ENCODE data around the gene SKIDA1. TPM values are rescaled to one million over a fixed set of nuclear protein-coding genes. Genes with fewer than 3 reads are reported as not detected.

The SKIDA1 gene
- total RNA-seq, 1 experiment from 2014 or later, result 1.8 TPM

DNA sequence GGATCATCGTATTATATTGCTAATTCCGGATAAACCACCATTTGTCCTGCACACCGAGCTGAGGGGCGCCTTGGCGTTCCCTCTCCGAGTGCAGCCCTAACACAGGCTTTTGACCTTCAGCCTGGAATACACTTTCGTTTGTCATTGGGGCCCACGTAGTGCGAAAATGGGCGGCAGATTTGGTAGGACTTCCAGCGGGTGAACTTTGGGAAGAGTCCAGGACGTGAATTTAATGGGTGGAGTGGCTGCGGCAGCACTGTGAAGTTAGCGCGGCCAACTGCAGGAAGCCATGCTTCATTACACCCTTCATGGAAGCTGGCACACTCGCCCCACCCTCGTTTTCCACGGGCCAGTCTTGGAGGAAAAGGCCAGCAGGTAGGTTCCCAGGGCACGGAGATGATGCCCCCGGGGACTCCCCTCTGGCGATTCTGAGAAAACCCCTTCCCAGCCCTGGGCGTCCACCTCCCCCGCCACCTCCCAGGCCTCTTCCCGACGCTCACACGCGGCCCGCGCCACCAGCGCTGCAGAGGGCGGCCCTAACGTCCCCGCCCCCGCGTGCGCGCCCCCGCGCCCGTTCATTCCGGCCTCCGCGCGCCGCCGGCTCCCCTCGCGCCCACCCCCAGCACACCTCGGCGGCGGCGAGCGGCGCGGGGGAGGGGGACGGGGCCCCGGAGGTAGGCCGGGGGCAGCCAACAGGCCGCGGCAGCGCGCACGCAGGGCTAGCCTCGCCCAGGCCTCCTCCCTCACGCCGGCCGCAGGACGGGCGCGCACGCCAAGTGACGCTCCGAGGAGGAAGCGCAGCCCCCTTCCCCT lies 8.2 kb upstream of the SKIDA1 start, which contains the start of gene MLLT10:
MLLT10 (plus strand) TSS at position 766 of the 813 bp plus-strand sequence. CDS start 413 bp downstream, outside the sequence.
- Histone ChIP-seq H3K9me3 (replicated peaks) (no peaks in the 10 kb centered on the region), H3K27me3 (no peaks in the 10 kb centered on the region), H3K4me3 (peak within 1 kb of the TSS; percentile 64), H3K36me3 (peaks cover 8% of the 10 kb centered on the region), H3K4me1 (peaks cover 23% of the 10 kb centered on the region), H3K27ac (peak within 1 kb of the TSS; percentile 94)
- peak; percentile 94 to 95 for DNase-seq

- Histone ChIP-seq H3K27me3 (no peaks in the 10 kb centered on the region), H3K27ac (peak overlapping the region; percentile 94), H3K9me3 (replicated peaks) (no peaks in the 10 kb centered on the region), H3K4me3 (peak overlapping the region; percentile 64), H3K4me1 (peaks cover 23% of the 10 kb centered on the region), H3K36me3 (peaks cover 4% of the 10 kb centered on the region)
- DNase-seq, result peak in 1 of 2 experiments; percentile 18
These were observed 7.4 kb upstream of the SKIDA1 start for GRCh38 chr10:21532694-21533466.

- H3K27ac ChIP-seq, result peak overlapping the region; percentile 25; the same call in 1 of the 2 replicates
These were observed 5.7 kb upstream of the SKIDA1 start for GRCh38 chr10:21531164-21531563.

DNA sequence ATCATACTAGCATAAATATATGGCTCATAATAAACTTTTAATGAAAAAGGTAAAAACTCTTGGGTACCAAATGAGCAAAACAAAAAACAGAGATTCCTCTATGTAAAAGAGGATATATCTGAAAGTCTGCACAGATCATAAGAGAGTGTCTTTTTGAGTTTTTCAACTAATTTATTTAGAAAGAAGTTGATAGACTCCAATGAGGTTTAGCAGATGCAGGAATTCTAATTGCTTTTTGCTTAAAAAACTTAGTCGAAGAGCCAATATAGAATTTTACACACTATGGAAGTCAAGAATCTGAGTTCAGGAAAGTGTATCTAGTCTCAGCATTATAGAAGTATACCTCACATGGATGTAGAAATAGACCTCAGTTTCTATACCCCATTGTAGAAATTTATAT lies 5.2 kb upstream of the SKIDA1 start:
- Histone ChIP-seq H3K4me3 (no peak overlapping the region), H3K27ac (no peak overlapping the region), H3K9me3 (replicated peaks) (no peaks in the 10 kb centered on the region), H3K27me3 (no peaks in the 10 kb centered on the region), H3K36me3 (no peaks in the 10 kb centered on the region; the same call in 1 of the 2 replicates), H3K4me1 (peaks cover 23% of the 10 kb centered on the region)
- DNase-seq, result peak in 1 of 2 experiments; percentile 19

More at GRCh38 chr10:21531164-21531563, 5.7 kb upstream of the SKIDA1 start:
- peaks cover 23% of the 10 kb centered on the region for H3K4me1 ChIP-seq
- no peaks in the 10 kb centered on the region for H3K9me3 ChIP-seq (replicated peaks)
- H3K4me3 ChIP-seq, result no peak overlapping the region
- H3K36me3 ChIP-seq, result no peaks in the 10 kb centered on the region; the same call in 1 of the 2 replicates
- no peaks in the 10 kb centered on the region for H3K27me3 ChIP-seq
- peak in 1 of 2 experiments; percentile 30 for DNase-seq

DNA sequence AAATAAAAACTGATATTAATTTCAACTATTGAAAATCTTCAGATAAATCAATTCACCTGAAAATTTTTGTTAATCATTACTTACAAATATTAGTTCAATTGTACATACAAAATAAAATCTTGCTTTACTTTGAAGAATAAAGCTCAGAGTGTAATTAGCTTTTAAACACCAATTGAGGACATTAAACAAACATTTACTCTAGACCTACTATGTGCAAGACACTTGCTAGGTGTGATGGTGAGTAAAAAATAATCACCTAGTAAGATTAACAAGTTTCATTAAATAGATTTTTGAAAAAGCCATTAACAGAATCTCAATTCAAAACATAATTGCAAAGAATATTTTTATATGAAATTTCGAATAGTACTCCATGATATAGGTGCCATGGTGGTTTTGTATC lies 4.7 kb upstream of the SKIDA1 start:
- no peak for DNase-seq

DNA sequence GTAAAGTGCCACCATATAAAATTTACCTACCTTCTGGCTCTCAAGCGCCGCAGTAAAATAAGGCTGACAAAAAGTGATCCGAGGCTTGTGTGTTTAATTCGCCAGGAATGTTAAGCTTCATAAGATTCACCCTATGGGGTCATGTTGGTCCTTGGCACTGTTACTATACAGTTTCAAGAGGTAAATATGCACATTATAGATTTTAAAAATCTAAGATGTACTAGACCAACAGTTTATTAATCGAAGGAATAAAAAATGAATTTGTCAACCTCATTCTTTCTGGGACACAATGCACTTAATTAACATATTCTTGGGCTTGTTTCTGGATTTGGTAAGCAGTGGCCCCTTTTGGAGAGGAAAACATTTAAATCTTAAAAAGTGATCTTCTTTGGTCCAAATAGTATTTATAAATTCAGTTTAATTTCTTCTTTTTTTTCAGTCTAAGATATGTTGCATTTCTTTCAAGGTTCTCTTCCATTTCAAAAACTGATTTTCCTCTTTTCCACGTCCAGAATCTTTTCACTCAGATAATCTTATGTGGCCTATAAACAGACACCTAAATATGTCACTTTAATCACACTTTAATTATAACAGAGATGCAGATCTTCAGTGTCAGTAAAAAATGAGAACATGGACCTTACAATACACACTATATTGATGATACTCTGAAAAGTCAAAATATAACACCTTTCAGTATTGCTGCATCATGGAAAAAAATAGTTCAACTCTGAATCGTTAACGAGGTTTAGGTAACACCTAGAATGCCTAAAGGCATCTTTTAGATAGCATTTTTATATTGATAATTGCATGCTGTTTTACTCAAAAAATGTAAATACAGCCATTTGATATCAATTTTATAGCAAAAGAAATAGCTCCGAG lies 3.8 kb upstream of the SKIDA1 start:
- Histone ChIP-seq H3K4me3 (peak overlapping the region; percentile 70), H3K4me1 (peaks cover 23% of the 10 kb centered on the region), H3K27ac (peak overlapping the region; percentile 99), H3K9me3 (replicated peaks) (no peaks in the 10 kb centered on the region), H3K36me3 (no peaks in the 10 kb centered on the region), H3K27me3 (no peaks in the 10 kb centered on the region)
- peak in 1 of 2 experiments; percentile 58 for DNase-seq

More for the DNA sequence above, 4.7 kb upstream of the SKIDA1 start:
- Histone ChIP-seq H3K9me3 (replicated peaks) (no peaks in the 10 kb centered on the region), H3K27ac (no peak overlapping the region), H3K4me3 (no peak overlapping the region), H3K36me3 (no peaks in the 10 kb centered on the region), H3K4me1 (peaks cover 23% of the 10 kb centered on the region), H3K27me3 (no peaks in the 10 kb centered on the region)

GRCh38 chr10:21528236-21529031 lies 3.0 kb upstream of the SKIDA1 start:
- Histone ChIP-seq H3K27me3 (no peaks in the 10 kb centered on the region), H3K9me3 (replicated peaks) (no peaks in the 10 kb centered on the region), H3K4me3 (peak overlapping the region; percentile 70), H3K4me1 (peaks cover 24% of the 10 kb centered on the region), H3K27ac (peak overlapping the region; percentile 99), H3K36me3 (no peaks in the 10 kb centered on the region)
- peak in 1 of 2 experiments; percentile 49 for DNase-seq

DNA sequence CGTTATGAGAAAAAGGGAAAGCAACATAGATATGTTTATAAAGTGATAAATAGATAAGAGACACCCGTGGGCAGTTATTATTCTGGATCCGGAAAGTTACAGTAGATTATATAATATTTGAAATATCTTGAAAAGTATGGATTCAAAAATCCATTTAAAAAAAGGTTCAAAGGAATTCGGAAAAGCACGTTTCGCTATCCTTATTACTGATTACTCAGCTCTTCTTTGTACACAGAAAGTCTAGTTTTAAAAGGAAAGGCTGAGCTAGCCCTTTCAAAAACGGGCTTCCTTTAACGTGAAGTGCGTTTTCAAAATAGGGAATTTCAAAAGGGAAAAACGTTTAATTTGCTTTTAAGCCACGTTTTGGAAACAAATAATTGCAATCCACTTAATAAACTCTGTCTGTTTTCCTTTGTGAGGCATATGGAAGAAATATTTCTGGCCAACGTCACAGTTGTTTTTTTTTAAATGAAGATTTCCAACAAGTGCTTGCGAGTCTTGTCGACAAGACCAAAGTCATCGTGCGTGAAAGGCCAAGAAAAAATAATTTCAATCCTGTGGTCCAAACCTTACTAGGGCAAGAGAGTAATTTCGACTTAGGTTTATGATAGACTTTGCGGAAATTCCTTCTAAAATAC lies 2.2 kb upstream of the SKIDA1 start:
- peaks cover 29% of the 10 kb centered on the region for H3K4me1 ChIP-seq
- H3K27me3 ChIP-seq, result no peaks in the 10 kb centered on the region
- peak overlapping the region; percentile 99 for H3K27ac ChIP-seq
- H3K4me3 ChIP-seq, result peak overlapping the region; percentile 70
- no peaks in the 10 kb centered on the region for H3K9me3 ChIP-seq (replicated peaks)
- peak in 1 of 2 experiments; percentile 52 for DNase-seq
- H3K36me3 ChIP-seq, result no peaks in the 10 kb centered on the region

DNA sequence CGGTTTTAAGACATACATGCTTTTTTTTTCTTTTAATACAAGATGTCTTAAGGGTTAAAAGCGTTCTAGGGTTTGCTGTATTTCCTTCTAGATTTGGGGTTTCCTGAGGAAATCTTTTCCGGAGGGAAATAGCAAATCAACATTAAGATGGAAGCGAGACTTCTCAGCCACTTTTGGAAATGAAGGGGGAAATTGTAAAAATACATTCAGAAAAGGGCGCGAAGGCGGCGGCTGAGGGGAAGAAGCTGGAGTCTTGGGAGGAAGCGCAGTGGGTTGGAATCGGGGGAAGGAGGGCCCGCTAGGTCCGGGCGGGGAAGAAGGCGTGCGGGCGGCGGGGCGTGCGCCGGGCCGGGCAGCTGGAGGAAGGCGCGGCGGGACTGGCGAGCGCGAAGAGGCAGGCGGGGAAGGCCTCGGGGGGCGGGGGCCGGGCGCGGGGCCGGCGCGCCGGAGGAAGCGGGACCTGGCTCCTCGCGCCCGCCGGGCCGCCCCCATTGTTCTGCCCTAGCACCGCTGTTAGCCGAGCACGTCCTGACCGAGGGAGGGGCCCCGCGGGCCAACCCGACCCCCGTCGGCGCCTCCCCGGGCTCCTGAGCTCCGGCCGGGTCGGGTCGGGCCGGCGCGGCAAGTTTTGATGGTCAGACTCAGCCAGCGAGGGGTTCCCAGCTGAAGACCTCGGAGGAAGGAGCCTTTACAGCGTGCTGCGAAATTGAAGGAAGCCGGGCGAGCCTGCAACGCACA lies 1.5 kb upstream of the SKIDA1 start:
- peak; percentile 71 to 73 for DNase-seq

GRCh38 chr10:21526188-21526859 lies 842 bp upstream of the SKIDA1 start:
- peak; percentile 79 to 80 for DNase-seq
- H3K9me3 ChIP-seq (replicated peaks), result no peaks in the 10 kb centered on the region
- H3K27me3 ChIP-seq, result no peaks in the 10 kb centered on the region
- no peaks in the 10 kb centered on the region for H3K36me3 ChIP-seq
- peak overlapping the region; percentile 70 for H3K4me3 ChIP-seq
- peak overlapping the region; percentile 99 for H3K27ac ChIP-seq
- H3K4me1 ChIP-seq, result peaks cover 19% of the 10 kb centered on the region

More for the DNA sequence above, 1.5 kb upstream of the SKIDA1 start:
- no peaks in the 10 kb centered on the region for H3K27me3 ChIP-seq
- peak overlapping the region; percentile 99 for H3K27ac ChIP-seq
- peak overlapping the region; percentile 70 for H3K4me3 ChIP-seq
- no peaks in the 10 kb centered on the region for H3K36me3 ChIP-seq
- peaks cover 24% of the 10 kb centered on the region for H3K4me1 ChIP-seq
- H3K9me3 ChIP-seq (replicated peaks), result no peaks in the 10 kb centered on the region

- Histone ChIP-seq H3K4me3 (peak overlapping the region; percentile 70), H3K4me1 (peaks cover 16% of the 10 kb centered on the region), H3K27ac (peak overlapping the region; percentile 99), H3K27me3 (no peaks in the 10 kb centered on the region), H3K36me3 (no peaks in the 10 kb centered on the region), H3K9me3 (replicated peaks) (no peaks in the 10 kb centered on the region)
- peak; percentile 21 to 61 for DNase-seq
These were observed 736 bp downstream of the SKIDA1 start for GRCh38 chr10:21524526-21525366.
